Activated CD8-positive, alpha-beta memory T cell treated with anti-CD3 and anti-CD28 coated beads, Interleukin-2, amount 50 U/mL, for 1 hour (primary cell): ENCODE results near the gene CD82.

Source experiments
- DNase-seq: peaks from one replicate; pipeline ENCODE4 v3.0.0-alpha.2; 2020; ENCODE audit errors: extremely low read depth

Gene CD82

DNA sequence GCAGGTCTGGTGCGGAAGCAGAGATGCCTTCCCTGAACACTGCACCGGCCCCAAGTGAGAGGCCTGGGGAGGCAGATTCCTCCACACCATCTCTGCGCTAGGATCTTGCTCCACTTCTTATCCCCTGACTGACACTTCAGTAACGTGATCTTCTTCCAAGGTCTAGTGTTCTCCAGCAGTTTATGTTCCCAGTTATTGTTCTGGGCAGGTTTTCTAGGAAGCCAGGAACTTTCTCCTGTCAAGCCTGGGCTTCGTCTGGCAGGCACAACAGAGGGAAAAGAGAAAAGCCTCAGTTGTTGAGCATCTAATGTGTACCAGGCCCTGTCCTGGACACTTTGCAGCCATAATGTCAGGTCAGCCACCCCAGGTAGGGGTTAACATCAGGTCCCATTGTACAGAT, 10.5 kb downstream of the CD82 start:
- DNase-seq = no peak

- no peak for DNase-seq
Measured at GRCh38 chr11:44576656-44577055, 11.2 kb downstream of the CD82 start.

- no peak for DNase-seq
Measured at GRCh38 chr11:44577231-44577830, 11.9 kb downstream of the CD82 start.

DNA sequence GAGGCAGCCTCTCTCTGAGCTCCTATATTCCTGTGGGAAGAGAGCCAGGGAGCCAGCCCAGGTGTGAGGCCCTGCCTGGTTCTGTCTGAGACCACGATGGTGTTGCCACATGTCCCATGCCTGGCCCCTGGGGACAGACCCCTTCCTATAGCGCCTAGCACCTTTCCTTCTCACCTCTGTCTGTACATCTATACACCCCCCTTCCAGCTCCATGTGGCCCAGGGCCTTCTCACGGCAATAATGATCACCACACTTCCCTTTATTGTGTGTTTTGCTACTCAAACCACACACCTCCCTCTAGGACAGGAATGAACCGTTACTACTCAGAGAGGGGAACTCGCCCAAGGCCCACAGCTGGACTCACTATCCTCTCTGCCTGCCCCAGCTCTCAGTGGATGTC, 12.8 kb downstream of the CD82 start:
- DNase-seq = no peak

- no peak for DNase-seq
Measured at GRCh38 chr11:44579302-44579761, 13.9 kb downstream of the CD82 start.

DNA sequence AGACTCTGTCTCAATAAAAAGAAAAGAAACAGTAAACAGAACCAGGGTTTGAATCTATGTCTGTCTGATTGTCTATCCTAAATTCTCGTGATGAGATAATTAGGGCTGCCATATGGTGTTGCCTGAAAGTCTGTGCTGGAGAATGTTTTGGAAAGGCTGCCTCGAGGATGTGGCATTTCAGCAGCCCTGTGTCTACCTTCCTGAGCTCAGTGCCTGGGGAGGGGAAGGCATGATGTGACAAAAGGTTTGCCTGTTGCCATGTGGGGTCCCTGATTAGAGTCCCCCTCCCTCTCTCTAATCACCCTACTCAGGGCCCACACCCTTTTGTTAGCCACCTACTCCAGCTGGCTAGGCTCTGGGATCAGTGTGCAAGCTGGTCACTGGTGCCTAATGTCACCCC, 15.2 kb downstream of the CD82 start:
- no peak for DNase-seq

- no peak for DNase-seq
Measured at GRCh38 chr11:44581246-44581645, 15.8 kb downstream of the CD82 start.

DNA sequence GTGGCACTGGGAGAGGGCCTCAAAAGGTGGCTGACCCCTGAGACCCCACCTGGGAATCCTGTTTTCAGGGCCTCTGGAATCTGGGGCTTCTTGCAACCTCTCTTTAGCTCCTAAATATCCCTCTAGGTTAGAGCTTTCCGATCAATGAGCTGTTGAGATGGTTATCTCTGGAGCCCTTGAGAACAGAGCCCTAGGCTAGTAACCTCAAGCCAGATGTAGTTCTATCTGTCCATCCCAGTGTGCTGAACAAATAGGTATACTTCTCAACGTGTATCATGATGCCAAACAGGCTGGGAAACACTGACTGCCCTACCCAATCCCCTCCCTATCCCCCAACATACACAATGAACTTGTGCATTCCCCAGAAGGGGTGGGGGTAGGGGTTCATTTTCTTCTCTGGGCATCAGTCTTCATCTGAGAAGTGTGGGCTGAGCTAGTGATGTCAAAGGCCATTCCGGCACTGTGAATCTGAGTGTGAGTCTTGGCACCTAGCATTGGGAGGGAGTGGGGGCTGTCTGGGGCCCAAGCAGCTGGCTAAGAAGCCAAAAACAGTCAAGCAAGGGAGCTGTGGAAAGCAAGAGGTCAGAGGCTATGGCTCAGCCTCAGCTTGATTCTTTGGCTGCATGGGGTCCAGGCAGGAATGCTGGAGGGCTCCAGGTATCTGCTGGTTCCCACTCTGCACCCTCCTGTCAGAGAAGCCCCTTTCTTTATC, 17.3 kb downstream of the CD82 start:
- no peak for DNase-seq

DNA sequence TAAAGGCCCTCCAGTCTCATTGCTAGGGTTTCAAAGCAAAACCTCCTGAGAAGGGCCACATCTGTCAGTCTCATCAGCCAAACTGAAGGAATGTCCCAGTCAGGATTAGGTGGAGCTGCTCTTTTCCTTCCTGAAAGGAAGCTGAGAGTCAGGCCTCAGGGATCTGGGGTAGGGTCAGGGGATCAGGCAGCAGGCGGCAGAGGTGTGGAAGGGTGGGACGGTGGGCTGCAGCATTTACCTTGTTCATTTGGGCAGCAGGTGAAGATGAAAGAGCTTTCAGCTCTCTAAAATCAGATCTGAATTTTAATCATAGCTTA, 17.8 kb downstream of the CD82 start:
- DNase-seq = no peak

- DNase-seq = no peak
Measured at GRCh38 chr11:44585421-44585820, 20.0 kb downstream of the CD82 start.

GRCh38 chr11:44589301-44589700, 23.8 kb downstream of the CD82 start:
- no peak for DNase-seq

DNA sequence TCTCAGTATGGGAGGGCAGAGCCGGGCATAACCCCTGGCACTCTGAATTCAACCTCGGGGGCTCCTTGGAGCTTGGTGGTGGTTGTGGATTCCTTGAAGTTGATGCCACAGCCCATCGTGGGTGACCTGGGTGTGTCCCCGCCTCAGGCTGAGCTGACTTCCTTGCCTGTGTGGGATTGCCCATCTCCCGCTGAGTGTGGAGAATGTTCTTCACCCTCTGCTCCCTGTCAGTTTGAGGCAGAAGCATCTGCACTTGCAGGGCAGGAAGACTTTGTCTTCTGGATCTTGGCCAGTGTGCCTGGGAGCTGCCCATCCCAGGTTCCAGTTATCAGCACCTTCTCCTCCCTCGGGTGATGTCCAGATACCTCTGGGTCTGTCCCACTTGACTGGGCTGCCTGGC, 25.3 kb downstream of the CD82 start:
- no peak for DNase-seq

DNA sequence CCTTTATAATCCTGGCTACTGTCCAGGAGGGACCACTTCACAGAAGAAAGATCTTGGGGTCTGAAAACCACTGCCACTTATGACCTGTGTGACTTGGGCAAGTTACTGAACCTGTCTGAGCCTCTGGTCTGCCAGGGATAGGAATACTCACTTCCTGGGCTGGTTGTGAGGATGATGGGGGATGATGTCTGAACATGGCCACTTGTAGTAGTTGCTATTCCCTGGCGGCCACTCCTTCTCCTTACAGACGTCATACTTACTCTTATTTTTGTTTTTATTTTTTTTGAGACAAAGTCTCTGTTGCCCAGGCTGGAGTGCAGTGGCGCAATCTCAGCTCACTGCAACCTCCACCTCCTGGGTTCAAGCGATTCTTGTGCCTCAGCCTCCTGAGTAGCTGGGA, 26.1 kb downstream of the CD82 start:
- DNase-seq = no peak

DNA sequence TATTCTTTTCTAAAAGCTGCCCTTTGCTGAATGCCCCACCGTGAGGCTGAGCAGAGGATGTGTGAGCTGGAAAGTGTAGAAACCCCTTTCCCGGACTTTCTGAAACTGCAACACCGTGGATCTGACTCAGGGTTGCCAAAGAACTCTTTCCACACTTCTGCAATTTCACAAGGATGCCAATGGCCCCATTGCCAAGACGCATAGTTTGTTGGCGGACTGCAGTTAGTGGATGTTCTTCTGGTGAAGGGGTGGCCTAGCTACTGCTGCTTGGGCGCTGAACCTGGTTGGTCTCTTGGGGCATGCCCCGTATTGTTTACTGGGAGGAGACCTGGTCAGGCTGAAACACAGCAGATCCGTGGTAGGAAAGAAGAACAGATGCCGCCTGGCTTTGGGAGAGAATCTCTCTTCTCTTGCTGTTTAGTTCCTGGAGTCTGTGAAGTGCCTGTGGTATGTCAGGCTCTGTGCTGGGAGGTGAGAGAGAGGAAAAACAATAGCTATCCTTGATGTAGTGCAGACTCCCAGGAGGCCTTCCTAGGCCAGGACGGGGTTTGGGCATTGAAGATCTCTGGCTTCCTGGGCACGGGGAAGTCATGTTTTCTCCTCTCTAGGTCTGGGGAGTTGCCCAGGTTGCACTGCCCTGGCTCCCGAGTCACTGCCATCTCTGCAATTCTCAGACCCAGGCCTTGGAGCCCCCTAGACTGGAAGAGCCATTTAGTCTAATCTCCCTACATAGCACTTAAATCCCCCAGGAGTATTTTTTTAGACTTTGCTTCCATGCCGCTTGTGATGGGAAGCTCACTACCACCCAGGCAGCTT, 26.9 kb downstream of the CD82 start:
- DNase-seq = no peak

- no peak for DNase-seq
Measured at GRCh38 chr11:44593251-44593650, 27.8 kb downstream of the CD82 start.

DNA sequence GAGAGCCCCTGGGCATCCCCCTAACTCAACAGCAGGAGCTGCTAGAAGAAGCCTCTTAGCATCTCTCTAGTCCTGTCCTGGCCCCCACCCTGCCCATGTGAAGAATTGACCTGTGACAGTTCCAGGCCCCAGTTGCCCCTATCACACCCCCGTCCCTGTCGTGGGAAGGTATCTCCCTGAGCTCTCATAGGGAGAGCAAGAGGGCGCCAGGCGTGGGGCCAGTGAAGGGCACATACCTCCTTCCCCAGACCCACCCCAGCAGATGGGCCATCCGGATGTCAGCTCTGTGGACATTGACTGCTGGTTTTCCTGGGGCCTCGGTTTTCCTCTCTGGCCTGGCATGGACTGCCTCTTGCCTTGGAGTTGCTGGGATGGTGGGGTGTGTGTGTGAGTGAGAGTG, 29.5 kb downstream of the CD82 start:
- no peak for DNase-seq

DNA sequence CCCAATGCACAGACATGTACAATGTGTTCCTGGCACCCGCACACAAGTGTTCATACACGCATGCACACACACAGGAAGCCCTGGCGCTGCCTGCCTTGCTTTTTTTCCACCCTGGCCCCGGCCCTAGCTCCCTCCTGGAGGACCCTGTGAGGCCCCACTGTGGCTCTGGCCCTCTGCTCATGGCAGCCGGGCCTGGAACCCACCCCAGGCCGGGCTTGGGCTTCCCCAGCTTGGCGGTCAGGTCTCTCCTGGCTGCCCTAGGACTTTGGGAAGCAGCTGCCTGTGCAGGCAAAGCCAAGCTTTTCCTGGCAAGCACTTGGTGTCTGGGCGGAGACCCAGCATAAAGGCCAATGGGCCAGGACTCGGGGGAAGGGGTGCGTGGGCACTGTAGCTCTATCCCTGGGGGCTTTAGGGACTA, 30.5 kb downstream of the CD82 start:
- DNase-seq = no peak

DNA sequence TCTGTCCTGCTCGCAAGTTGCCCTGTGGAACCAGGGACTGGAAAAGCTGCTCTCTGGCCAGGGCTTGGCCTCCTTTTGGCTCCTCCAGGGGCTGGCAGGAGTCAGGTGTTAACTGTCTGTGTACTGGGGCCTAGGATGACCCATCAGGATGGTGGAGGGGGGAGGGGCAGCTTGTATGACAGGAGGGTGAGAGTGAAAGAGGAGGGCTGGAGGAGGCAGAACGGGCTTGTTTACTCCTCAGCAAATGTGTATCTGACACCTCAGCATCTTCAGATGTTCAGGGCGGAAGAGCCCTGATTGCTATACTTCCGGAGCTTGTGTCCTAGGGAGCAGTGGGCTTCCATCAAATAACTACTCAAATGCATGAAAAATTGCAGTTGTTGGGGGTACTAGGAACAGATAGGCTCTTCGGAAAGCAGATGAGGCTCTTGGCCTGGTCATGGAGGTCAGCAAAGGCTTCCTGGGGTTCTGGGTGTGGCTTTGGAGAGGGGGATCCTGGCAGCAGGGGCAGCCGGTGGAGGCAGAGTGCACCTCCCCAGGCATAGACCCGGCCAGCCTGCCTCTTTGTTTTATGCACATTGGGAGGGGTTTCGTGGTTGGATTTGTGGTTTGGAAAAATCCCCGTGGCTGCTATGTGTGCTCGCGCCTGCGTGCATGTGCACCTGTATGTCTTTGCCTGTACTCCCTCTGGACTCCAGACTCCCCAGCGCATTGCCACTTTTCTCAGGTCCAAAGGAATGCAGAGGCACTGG, 31.2 kb downstream of the CD82 start:
- no peak for DNase-seq

- no peak for DNase-seq
Measured at GRCh38 chr11:44597358-44598012, 32.0 kb downstream of the CD82 start.

GRCh38 chr11:44598831-44599230, 33.4 kb downstream of the CD82 start:
- no peak for DNase-seq

GRCh38 chr11:44600261-44600660, 34.8 kb downstream of the CD82 start:
- no peak for DNase-seq
